Neural cell (in vitro differentiated cells): ENCODE results near the gene MBD5. TPM values are rescaled to one million over a fixed set of nuclear protein-coding genes. Genes with fewer than 3 reads are reported as not detected.

ENCODE experiments used
- H2AFZ ChIP-seq: fragments of 200-600, 300-800 bp; sonication (generic), shearing (Covaris generic); 2 replicates; pipeline ENCODE4 v1.6.0; 2014; ENCODE audit warnings: low read depth, mild to moderate bottlenecking, antibody characterized with exemption, low read length, moderate library complexity
- H3F3A ChIP-seq: fragments of 200-600 bp; shearing (Covaris generic); 2 replicates; pipeline ENCODE4 v1.6.1; 2016; ENCODE audit warnings: mild to moderate bottlenecking, moderate library complexity, mixed read lengths, antibody characterized with exemption, low read length; ENCODE audit not compliant: insufficient read depth, poor library complexity, severe bottlenecking
- H3K27ac ChIP-seq: fragments of 200-600, 300-800 bp; sonication (generic), shearing (Covaris generic); 2 replicates; pipeline ENCODE4 v1.5.1; 2014; ENCODE audit warnings: mild to moderate bottlenecking, low read length, moderate library complexity
- H3K27me3 ChIP-seq: fragments of 300-800, 200-600 bp; sonication (generic), shearing (Covaris generic); 2 replicates; pipeline ENCODE4 v1.6.0; 2014; ENCODE audit warnings: mild to moderate bottlenecking, low read depth, low read length, moderate library complexity; ENCODE audit not compliant: insufficient read depth
- H3K36me3 ChIP-seq: fragments of 300-800, 200-600 bp; sonication (generic), shearing (Covaris generic); 2 replicates; pipeline ENCODE4 v1.5.1; 2014; ENCODE audit warnings: mild to moderate bottlenecking, antibody characterized with exemption, low read length, moderate library complexity; ENCODE audit not compliant: insufficient read depth
- H3K4me2 ChIP-seq: fragments of 300-800, 200-600 bp; sonication (generic), shearing (Covaris generic); 2 replicates; pipeline ENCODE4 v1.6.0; 2014; ENCODE audit warnings: mild to moderate bottlenecking, low read length
- H3K4me3 ChIP-seq: fragments of 300-800, 200-600 bp; sonication (generic), shearing (Covaris generic); 2 replicates; pipeline ENCODE4 v1.5.1; 2014; ENCODE audit warnings: mild to moderate bottlenecking, low read length, moderate library complexity
- H3K79me2 ChIP-seq: fragments of 200-600 bp; shearing (Covaris generic); replicated peaks from 2 replicates; pipeline ENCODE4 v1.6.0; 2014; ENCODE audit warnings: mild to moderate bottlenecking, low read length, moderate library complexity; ENCODE audit not compliant: insufficient read depth
- H3K9ac ChIP-seq: fragments of 300-800, 200-600 bp; sonication (generic), shearing (Covaris generic); 2 replicates; pipeline ENCODE4 v1.6.1; 2016; ENCODE audit warnings: mild to moderate bottlenecking, low read length, mixed read lengths
- H3K9me2 ChIP-seq: fragments of 200-600 bp; shearing (Covaris generic); 2 replicates; pipeline ENCODE4 v1.6.1; 2016; ENCODE audit warnings: mild to moderate bottlenecking, low read length, mixed read lengths; ENCODE audit not compliant: insufficient read depth
- H3K9me3 ChIP-seq: fragments of 200-600, 300-800 bp; sonication (generic), shearing (Covaris generic); 2 replicates; pipeline ENCODE4 v1.6.1; 2016; ENCODE audit warnings: mild to moderate bottlenecking, mixed run types, low read length, moderate library complexity, mixed read lengths
- H4K20me1 ChIP-seq: fragments of 200-600 bp; shearing (Covaris generic); 2 replicates; pipeline ENCODE4 v1.6.1; 2016; ENCODE audit warnings: mild to moderate bottlenecking, mixed run types; ENCODE audit not compliant: insufficient read depth
- CTCF ChIP-seq: fragments of 450-650 bp; IDR thresholded peaks from 2 replicates; pipeline ENCODE4 v1.5.1; 2014; ENCODE audit warnings: antibody characterized with exemption, mild to moderate bottlenecking, moderate library complexity; ENCODE audit not compliant: poor library complexity, severe bottlenecking
- EP300 ChIP-seq: fragments of 450-650 bp; conservative IDR thresholded peaks from 2 replicates; pipeline ENCODE4 v1.6.1; 2014; ENCODE audit warnings: antibody characterized with exemption, mild to moderate bottlenecking, moderate library complexity; ENCODE audit not compliant: poor library complexity, severe bottlenecking
- EZH2 ChIP-seq: fragments of 200-600, 300-800 bp; shearing (Covaris generic), sonication (generic); IDR thresholded peaks from 2 replicates; pipeline ENCODE4 v1.6.1; 2014; ENCODE audit warnings: antibody characterized with exemption, low read length, borderline replicate concordance, mild to moderate bottlenecking; ENCODE audit not compliant: insufficient read depth, poor library complexity, severe bottlenecking
- MXI1 ChIP-seq: fragments of 450-650 bp; conservative IDR thresholded peaks from 2 replicates; pipeline ENCODE4 v1.6.1; 2014; ENCODE audit warnings: antibody characterized with exemption, mild to moderate bottlenecking; ENCODE audit not compliant: poor library complexity, severe bottlenecking
- POLR2AphosphoS5 ChIP-seq: IDR thresholded peaks from 2 replicates; pipeline ENCODE4 v1.6.1; 2012
- RAD21 ChIP-seq: fragments of 450-650 bp; conservative IDR thresholded peaks from 2 replicates; pipeline ENCODE4 v1.6.1; 2014; ENCODE audit warnings: antibody characterized with exemption, mild to moderate bottlenecking, moderate library complexity
- SMC3 ChIP-seq: fragments of 450-650 bp; conservative IDR thresholded peaks from 2 replicates; pipeline ENCODE4 v1.6.1; 2014; ENCODE audit warnings: antibody characterized with exemption, mild to moderate bottlenecking, moderate library complexity; ENCODE audit not compliant: poor library complexity
- TAF1 ChIP-seq: IDR thresholded peaks from 2 replicates; pipeline ENCODE4 v1.6.1; 2012; ENCODE audit warnings: low read depth
- polyA plus RNA-seq: library from polyadenylated mRNA; depleted of rRNA; stranded (reverse); fragments of >200 nt; gene quantifications from 2 replicates; pipeline ENCODE4 v1.2.3, GENCODE V29; 2014
- TF ChIP-seq, protein P1 (sequence below): IDR thresholded peaks from 2 replicates; pipeline ENCODE4 v1.6.1; 2012; ENCODE audit warnings: borderline replicate concordance

Gene MBD5
- polyA plus RNA-seq, 1 donor from 2014 or later = 9.7 TPM

DNA sequence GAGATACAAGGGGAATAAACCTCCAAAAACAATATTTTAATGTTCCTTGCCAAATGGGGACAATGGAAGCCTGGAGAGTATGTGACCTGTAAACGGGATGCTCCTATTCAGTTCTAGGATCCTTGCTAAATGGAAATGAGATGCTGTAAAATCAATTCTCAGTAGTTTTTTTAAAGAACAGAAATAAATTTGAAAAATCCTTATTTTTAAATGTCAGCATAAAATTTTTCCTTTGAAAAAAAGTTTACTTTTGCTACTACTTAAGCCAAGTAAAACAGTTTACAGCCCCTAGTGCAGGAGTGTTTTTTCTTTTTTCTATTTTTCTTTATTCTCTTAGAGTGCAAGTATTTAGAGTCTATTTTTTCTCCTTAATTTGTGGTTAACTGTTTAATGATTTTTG, 158.8 kb downstream of the MBD5 start:
- TF ChIP-seq RAD21 (no peak), SMC3 (no peak), TAF1 (no peak), EP300 (no peak), CTCF (no peak), POLR2AphosphoS5 (no peak), MXI1 (no peak), EZH2 (no peak)
- TF ChIP-seq, protein P1, sequence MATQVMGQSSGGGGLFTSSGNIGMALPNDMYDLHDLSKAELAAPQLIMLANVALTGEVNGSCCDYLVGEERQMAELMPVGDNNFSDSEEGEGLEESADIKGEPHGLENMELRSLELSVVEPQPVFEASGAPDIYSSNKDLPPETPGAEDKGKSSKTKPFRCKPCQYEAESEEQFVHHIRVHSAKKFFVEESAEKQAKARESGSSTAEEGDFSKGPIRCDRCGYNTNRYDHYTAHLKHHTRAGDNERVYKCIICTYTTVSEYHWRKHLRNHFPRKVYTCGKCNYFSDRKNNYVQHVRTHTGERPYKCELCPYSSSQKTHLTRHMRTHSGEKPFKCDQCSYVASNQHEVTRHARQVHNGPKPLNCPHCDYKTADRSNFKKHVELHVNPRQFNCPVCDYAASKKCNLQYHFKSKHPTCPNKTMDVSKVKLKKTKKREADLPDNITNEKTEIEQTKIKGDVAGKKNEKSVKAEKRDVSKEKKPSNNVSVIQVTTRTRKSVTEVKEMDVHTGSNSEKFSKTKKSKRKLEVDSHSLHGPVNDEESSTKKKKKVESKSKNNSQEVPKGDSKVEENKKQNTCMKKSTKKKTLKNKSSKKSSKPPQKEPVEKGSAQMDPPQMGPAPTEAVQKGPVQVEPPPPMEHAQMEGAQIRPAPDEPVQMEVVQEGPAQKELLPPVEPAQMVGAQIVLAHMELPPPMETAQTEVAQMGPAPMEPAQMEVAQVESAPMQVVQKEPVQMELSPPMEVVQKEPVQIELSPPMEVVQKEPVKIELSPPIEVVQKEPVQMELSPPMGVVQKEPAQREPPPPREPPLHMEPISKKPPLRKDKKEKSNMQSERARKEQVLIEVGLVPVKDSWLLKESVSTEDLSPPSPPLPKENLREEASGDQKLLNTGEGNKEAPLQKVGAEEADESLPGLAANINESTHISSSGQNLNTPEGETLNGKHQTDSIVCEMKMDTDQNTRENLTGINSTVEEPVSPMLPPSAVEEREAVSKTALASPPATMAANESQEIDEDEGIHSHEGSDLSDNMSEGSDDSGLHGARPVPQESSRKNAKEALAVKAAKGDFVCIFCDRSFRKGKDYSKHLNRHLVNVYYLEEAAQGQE = no peak
- H3K36me3 ChIP-seq = peaks cover 8% of the 10 kb centered on the region
- no peak overlapping the region for H3K9ac ChIP-seq
- peaks cover 7% of the 10 kb centered on the region for H3K79me2 ChIP-seq
- H3K9me3 ChIP-seq = no peaks in the 10 kb centered on the region
- H3K9me2 ChIP-seq = no peaks in the 10 kb centered on the region
- H2AFZ ChIP-seq = no peak overlapping the region
- no peaks in the 10 kb centered on the region for H3K27me3 ChIP-seq
- H3K4me3 ChIP-seq = no peak overlapping the region
- no peak overlapping the region for H3K4me2 ChIP-seq
- no peaks in the 10 kb centered on the region for H4K20me1 ChIP-seq
- no peak overlapping the region for H3K27ac ChIP-seq
- no peaks in the 10 kb centered on the region for H3F3A ChIP-seq

DNA sequence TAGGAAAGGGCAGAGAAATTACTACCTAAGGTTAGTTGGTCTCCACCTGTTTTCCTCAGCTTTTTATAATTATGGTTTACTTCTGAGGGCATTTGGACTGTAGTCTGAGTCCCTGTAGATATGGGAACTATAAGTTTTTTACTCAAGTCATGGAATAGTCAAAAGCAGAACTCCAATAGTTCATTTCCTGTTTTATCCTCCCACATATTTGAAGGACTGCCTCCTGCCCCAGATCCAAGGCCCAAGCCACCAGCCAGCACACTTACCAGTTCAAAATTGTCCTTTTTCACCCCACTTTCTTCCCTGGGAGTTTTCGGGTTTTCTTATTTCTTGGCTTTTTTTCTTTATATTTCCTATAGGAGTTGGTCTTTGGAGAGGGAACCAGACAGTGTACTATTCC, 164.1 kb downstream of the MBD5 start:
- Histone ChIP-seq H3K79me2 (no peaks in the 10 kb centered on the region), H3K4me3 (no peak overlapping the region), H3K27me3 (no peaks in the 10 kb centered on the region), H3K36me3 (peaks cover 4% of the 10 kb centered on the region), H3K9me3 (no peaks in the 10 kb centered on the region), H2AFZ (no peak overlapping the region), H3K4me2 (no peak overlapping the region), H3K27ac (no peak overlapping the region), H3K9me2 (no peaks in the 10 kb centered on the region), H3F3A (no peaks in the 10 kb centered on the region), H3K9ac (no peak overlapping the region), H4K20me1 (no peaks in the 10 kb centered on the region)
- no peak for TF ChIP-seq CTCF
- TF ChIP-seq EP300 = no peak
- TF ChIP-seq, protein P1 = no peak
- TF ChIP-seq EZH2 = no peak
- TF ChIP-seq SMC3 = no peak
- TF ChIP-seq RAD21 = no peak
- TF ChIP-seq TAF1 = no peak
- TF ChIP-seq POLR2AphosphoS5 = no peak
- no peak for TF ChIP-seq MXI1
